ENCODE measurements around the gene MYO5B. TPM values are rescaled to one million over a fixed set of nuclear protein-coding genes. Genes with fewer than 3 reads are reported as not detected.

Gene MYO5B
- polyA plus RNA-seq, 1 of the 3 experiments (the other 2 are of a cell fraction), result 1.3 TPM

DNA sequence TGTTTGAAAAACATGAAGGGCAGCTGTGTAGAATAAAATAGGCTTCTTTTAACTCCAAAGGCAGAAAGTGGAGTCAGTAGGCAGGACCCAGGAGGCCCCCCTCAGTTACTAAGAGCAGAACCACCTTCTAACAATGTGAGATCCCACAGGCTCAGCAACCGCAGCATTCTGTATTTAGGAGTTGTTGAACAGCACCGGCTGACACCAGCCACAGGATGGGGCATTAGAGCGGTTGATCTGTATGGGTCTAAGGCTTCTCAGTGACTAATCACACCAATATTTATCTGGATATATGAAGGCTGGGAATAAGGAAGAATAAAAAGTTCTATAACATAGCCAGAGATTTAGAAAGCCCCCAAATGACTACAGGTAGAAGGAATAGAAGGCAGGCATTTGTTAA is 51.7 kb downstream of the MYO5B start:
- no peak overlapping the region for H3K27ac ChIP-seq (ENCODE audit: low read depth in 2 of 2, low read length in 1 of 2)
- 57% methylated on average over 1 of the region's 3 CpGs for WGBS (ENCODE audit: low lambda C conversion rate)
- H3K27me3 ChIP-seq (ENCODE audit: insufficient read depth), result no peaks in the 10 kb centered on the region
- ChIA-PET CTCF (interaction anchor here (1.0 to 1.1 kb wide), 2 partner anchors 52 kb away, joined by 3 read pairs; partner anchors contain the start of gene MYO5B), POLR2A (no interaction called here)
- H3K9ac ChIP-seq, result no peak overlapping the region
- H3K4me1 ChIP-seq (ENCODE audit: control insufficient read depth in 1 of 2, insufficient read depth in 2 of 2, low read depth in 1 of 2, low read length in 1 of 2), result no peaks in the 10 kb centered on the region
- H3K4me2 ChIP-seq, result no peak overlapping the region
- no peaks in the 10 kb centered on the region for H3F3A ChIP-seq (replicated peaks; ENCODE audit: insufficient read depth)
- H4K20me1 ChIP-seq (ENCODE audit: insufficient read depth), result no peaks in the 10 kb centered on the region
- H3K36me3 ChIP-seq (replicated peaks in 1 of 2; ENCODE audit: control insufficient read depth in 1 of 2, insufficient read depth in 2 of 2, low read length in 1 of 2), result no peaks in the 10 kb centered on the region
- H3K9me2 ChIP-seq, result no peaks in the 10 kb centered on the region
- H3K79me2 ChIP-seq (ENCODE audit: insufficient read depth), result no peaks in the 10 kb centered on the region
- H2AFZ ChIP-seq (ENCODE audit: low read depth), result no peak overlapping the region
- no peaks in the 10 kb centered on the region for H3K9me3 ChIP-seq
- TF ChIP-seq RFX5 (IDR thresholded peaks at IDR 0.05; ENCODE audit: low read length) (no peak), SIN3A (IDR thresholded peaks at IDR 0.05; ENCODE audit: borderline replicate concordance, low read depth, low read length) (no peak), NRF1 (IDR thresholded peaks at IDR 0.05; ENCODE audit: low read depth, low read length) (no peak)
- TF ChIP-seq, protein P1, sequence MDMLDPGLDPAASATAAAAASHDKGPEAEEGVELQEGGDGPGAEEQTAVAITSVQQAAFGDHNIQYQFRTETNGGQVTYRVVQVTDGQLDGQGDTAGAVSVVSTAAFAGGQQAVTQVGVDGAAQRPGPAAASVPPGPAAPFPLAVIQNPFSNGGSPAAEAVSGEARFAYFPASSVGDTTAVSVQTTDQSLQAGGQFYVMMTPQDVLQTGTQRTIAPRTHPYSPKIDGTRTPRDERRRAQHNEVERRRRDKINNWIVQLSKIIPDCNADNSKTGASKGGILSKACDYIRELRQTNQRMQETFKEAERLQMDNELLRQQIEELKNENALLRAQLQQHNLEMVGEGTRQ (IDR thresholded peaks at IDR 0.05; ENCODE audit: borderline replicate concordance, low read depth, low read length), result no peak
- no peak overlapping the region for H3K4me3 ChIP-seq (ENCODE audit: low read depth in 2 of 2, low read length in 1 of 2)
- no peak for DNase-seq

DNA sequence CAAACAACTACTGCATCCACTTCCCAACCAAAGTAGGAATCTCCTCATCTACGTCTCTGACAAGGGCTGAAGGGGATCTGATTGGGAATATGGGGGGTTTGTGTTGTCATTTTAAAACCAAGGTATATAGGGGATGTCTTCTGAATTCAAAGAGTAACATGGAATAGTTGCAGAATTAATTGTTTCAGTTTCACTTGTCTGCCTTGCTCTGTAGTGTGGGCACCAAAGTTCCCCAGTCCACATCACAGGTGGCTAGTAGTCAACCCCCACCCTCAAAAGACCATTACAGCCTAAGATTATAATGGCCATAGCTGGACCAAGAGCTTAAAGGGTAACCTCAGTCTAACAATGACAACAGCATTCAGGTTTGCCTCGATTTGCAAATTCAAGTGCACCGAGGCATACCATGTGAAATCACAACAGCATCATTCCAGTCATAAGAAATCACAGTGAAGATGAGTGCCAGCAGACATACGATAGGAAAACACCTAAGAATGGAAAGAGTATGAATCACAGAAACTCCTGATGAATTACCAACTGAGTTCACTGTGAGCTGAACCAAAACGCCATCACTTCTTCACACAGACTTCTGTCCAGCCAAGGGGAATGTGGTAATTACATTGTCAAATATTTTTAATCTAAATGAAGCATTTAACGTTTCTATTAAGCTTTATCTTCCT is 52.4 kb downstream of the MYO5B start:
- Histone ChIP-seq H3K9ac (no peak overlapping the region), H3F3A (replicated peaks; ENCODE audit: insufficient read depth) (no peaks in the 10 kb centered on the region), H2AFZ (ENCODE audit: low read depth) (no peak overlapping the region), H3K4me3 (ENCODE audit: low read depth in 2 of 2, low read length in 1 of 2) (no peak overlapping the region), H4K20me1 (ENCODE audit: insufficient read depth) (no peaks in the 10 kb centered on the region), H3K27ac (ENCODE audit: low read depth in 2 of 2, low read length in 1 of 2) (no peak overlapping the region), H3K4me1 (ENCODE audit: control insufficient read depth in 1 of 2, insufficient read depth in 2 of 2, low read depth in 1 of 2, low read length in 1 of 2) (no peaks in the 10 kb centered on the region), H3K4me2 (no peak overlapping the region), H3K27me3 (ENCODE audit: insufficient read depth) (no peaks in the 10 kb centered on the region), H3K9me2 (no peaks in the 10 kb centered on the region), H3K79me2 (ENCODE audit: insufficient read depth) (no peaks in the 10 kb centered on the region), H3K9me3 (no peaks in the 10 kb centered on the region), H3K36me3 (replicated peaks in 1 of 2; ENCODE audit: control insufficient read depth in 1 of 2, insufficient read depth in 2 of 2, low read length in 1 of 2) (no peaks in the 10 kb centered on the region)
- 2% methylated on average over 6 of the region's 6 CpGs for WGBS (ENCODE audit: low lambda C conversion rate)
- ChIA-PET CTCF (interaction anchor here (1.0 to 1.5 kb wide), 4 partner anchors 31 to 61 kb away, joined by 3 read pairs; partner anchors contain the start of gene MYO5B), POLR2A (no interaction called here)
- TF ChIP-seq, protein P1 (IDR thresholded peaks at IDR 0.05; ENCODE audit: borderline replicate concordance, low read depth, low read length), result no peak
- TF ChIP-seq, protein P2, sequence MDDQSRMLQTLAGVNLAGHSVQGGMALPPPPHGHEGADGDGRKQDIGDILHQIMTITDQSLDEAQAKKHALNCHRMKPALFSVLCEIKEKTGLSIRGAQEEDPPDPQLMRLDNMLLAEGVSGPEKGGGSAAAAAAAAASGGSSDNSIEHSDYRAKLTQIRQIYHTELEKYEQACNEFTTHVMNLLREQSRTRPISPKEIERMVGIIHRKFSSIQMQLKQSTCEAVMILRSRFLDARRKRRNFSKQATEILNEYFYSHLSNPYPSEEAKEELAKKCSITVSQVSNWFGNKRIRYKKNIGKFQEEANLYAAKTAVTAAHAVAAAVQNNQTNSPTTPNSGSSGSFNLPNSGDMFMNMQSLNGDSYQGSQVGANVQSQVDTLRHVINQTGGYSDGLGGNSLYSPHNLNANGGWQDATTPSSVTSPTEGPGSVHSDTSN (IDR thresholded peaks at IDR 0.05), result no peak
- no peak for TF ChIP-seq NFIC (IDR thresholded peaks at IDR 0.05; ENCODE audit: borderline replicate concordance)
- TF ChIP-seq ELF1 (IDR thresholded peaks at IDR 0.05), result no peak
- no peak for TF ChIP-seq FOXJ3 (CRISPR knock-in tag; IDR thresholded peaks at IDR 0.05)
- DNase-seq, result no peak

Data from SK-N-SH (cell line).